Skin epidermis (tissue), 12 donors: Measurements from ENCODE around the gene SLAMF1.

Source experiments
- H3K27ac ChIP-seq, 21 experiments: fragments of 200-600 bp; sonication (generic) in 11 of 21; one replicate each; pipeline ENCODE4 v1.5.0; 2020; ENCODE audit warnings: mild to moderate bottlenecking in 3 of 21, inconsistent platforms in 2 of 21, moderate library complexity in 2 of 21
- H3K4me3 ChIP-seq, 7 experiments: fragments of 200-600 bp; sonication (generic) in 2 of 7; one replicate each; pipeline ENCODE4 v1.5.0; 2020; ENCODE audit warnings: inconsistent platforms in 2 of 7, mild to moderate bottlenecking in 2 of 7, moderate library complexity in 1 of 7

SLAMF1 gene

GRCh38 chr1:160641323-160642280 lies 5.2 kb downstream of the SLAMF1 start:
- Histone ChIP-seq H3K27ac (peak overlapping the region in 11 of 21 experiments; percentile 5 to 95 (median 54)), H3K4me3 (peak overlapping the region in 1 of 7 experiments; percentile 0)

GRCh38 chr1:160640359-160641123 lies 6.3 kb downstream of the SLAMF1 start:
- peak overlapping the region in 6 of 21 experiments; percentile 5 to 95 (median 60) for H3K27ac ChIP-seq
- H3K4me3 ChIP-seq = no peak overlapping the region

GRCh38 chr1:160639652-160640051 lies 7.2 kb downstream of the SLAMF1 start:
- no peak overlapping the region for H3K4me3 ChIP-seq
- peak overlapping the region in 9 of 21 experiments; percentile 15 to 87 (median 58) for H3K27ac ChIP-seq

- Histone ChIP-seq H3K27ac (peak overlapping the region in 10 of 21 experiments; percentile 0 to 87 (median 56)), H3K4me3 (no peak overlapping the region)
Observed at GRCh38 chr1:160638926-160639325, 7.9 kb downstream of the SLAMF1 start.

- H3K4me3 ChIP-seq = no peak overlapping the region
- H3K27ac ChIP-seq = peak overlapping the region in 11 of 21 experiments; percentile 0 to 87 (median 55)
Observed at GRCh38 chr1:160638540-160638857, 8.3 kb downstream of the SLAMF1 start.

GRCh38 chr1:160637821-160638539 lies 8.9 kb downstream of the SLAMF1 start:
- peak overlapping the region in 10 of 21 experiments; percentile 0 to 87 (median 56) for H3K27ac ChIP-seq
- H3K4me3 ChIP-seq = peak overlapping the region in 1 of 7 experiments; percentile 8

- H3K4me3 ChIP-seq = no peak overlapping the region
- peak overlapping the region in 3 of 21 experiments; percentile 55 to 87 (median 78) for H3K27ac ChIP-seq
Observed at GRCh38 chr1:160637065-160637464, 9.8 kb downstream of the SLAMF1 start.

GRCh38 chr1:160636547-160636946 lies 10.3 kb downstream of the SLAMF1 start:
- Histone ChIP-seq H3K27ac (peak overlapping the region in 3 of 21 experiments; percentile 15 to 87 (median 18)), H3K4me3 (no peak overlapping the region)

- Histone ChIP-seq H3K4me3 (no peak overlapping the region), H3K27ac (peak overlapping the region in 3 of 21 experiments; percentile 15 to 87 (median 18))
Observed at GRCh38 chr1:160636076-160636475, 10.8 kb downstream of the SLAMF1 start.

GRCh38 chr1:160634543-160635491 lies 12.0 kb downstream of the SLAMF1 start:
- no peak overlapping the region for H3K4me3 ChIP-seq
- H3K27ac ChIP-seq = peak overlapping the region in 2 of 21 experiments; percentile 1 to 74

GRCh38 chr1:160633330-160633903 lies 13.4 kb downstream of the SLAMF1 start:
- no peak overlapping the region for H3K4me3 ChIP-seq
- H3K27ac ChIP-seq = peak overlapping the region in 3 of 21 experiments; percentile 11 to 74 (median 25)

GRCh38 chr1:160631983-160632625 lies 14.7 kb downstream of the SLAMF1 start:
- Histone ChIP-seq H3K4me3 (no peak overlapping the region), H3K27ac (peak overlapping the region in 5 of 21 experiments; percentile 1 to 74 (median 20))

- Histone ChIP-seq H3K4me3 (no peak overlapping the region), H3K27ac (peak overlapping the region in 3 of 21 experiments; percentile 69 to 84 (median 80))
Observed at GRCh38 chr1:160630523-160631451, 16.1 kb downstream of the SLAMF1 start.

GRCh38 chr1:160629286-160630210 lies 17.3 kb downstream of the SLAMF1 start:
- Histone ChIP-seq H3K4me3 (no peak overlapping the region), H3K27ac (peak overlapping the region in 12 of 21 experiments; percentile 1 to 84 (median 66))

- peak overlapping the region in 12 of 21 experiments; percentile 1 to 84 (median 66) for H3K27ac ChIP-seq
- no peak overlapping the region for H3K4me3 ChIP-seq
Observed at GRCh38 chr1:160628799-160629263, 18.0 kb downstream of the SLAMF1 start.
